Sigmoid colon (tissue), 4 donors: ENCODE results near the gene CCDC60.

ENCODE experiments used
- EP300 ChIP-seq, 4 donors: sonication (generic); formaldehyde crosslinking; IDR thresholded peaks; one replicate each; pipeline ENCODE4 v1.6.1; 2017; ENCODE audit warnings: antibody characterized with exemption in 4 of 4
- POLR2A ChIP-seq, 2 donors: fragments of 450-650 bp; IDR thresholded peaks; one replicate each; pipeline ENCODE4 v1.6.1; 2016; ENCODE audit warnings: antibody characterized with exemption in 2 of 2, mild to moderate bottlenecking in 2 of 2, moderate library complexity in 2 of 2
- POLR2AphosphoS5 ChIP-seq, 4 donors: sonication (generic); formaldehyde crosslinking; IDR thresholded peaks; one replicate each; pipeline ENCODE4 v1.6.1; 2017; ENCODE audit warnings: antibody characterized with exemption in 4 of 4
- TF ChIP-seq, protein P1 (sequence below), 4 experiments: fragments of 450-650 bp in 3 of 4; fragments of 200-600 bp in 1 of 4; IDR thresholded peaks; one replicate each; pipeline ENCODE4 v1.5.1; 2016 to 2019; ENCODE audit warnings: antibody characterized with exemption in 4 of 4, mild to moderate bottlenecking in 3 of 4, moderate library complexity in 2 of 4

GRCh38 chr12:119343130-119343529, 8.6 kb downstream of the CCDC60 start:
- TF ChIP-seq, protein P1, sequence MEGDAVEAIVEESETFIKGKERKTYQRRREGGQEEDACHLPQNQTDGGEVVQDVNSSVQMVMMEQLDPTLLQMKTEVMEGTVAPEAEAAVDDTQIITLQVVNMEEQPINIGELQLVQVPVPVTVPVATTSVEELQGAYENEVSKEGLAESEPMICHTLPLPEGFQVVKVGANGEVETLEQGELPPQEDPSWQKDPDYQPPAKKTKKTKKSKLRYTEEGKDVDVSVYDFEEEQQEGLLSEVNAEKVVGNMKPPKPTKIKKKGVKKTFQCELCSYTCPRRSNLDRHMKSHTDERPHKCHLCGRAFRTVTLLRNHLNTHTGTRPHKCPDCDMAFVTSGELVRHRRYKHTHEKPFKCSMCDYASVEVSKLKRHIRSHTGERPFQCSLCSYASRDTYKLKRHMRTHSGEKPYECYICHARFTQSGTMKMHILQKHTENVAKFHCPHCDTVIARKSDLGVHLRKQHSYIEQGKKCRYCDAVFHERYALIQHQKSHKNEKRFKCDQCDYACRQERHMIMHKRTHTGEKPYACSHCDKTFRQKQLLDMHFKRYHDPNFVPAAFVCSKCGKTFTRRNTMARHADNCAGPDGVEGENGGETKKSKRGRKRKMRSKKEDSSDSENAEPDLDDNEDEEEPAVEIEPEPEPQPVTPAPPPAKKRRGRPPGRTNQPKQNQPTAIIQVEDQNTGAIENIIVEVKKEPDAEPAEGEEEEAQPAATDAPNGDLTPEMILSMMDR (IDR thresholded peaks at IDR 0.05), result no peak
- TF ChIP-seq POLR2A (IDR thresholded peaks at IDR 0.05), result no peak
- TF ChIP-seq POLR2AphosphoS5 (IDR thresholded peaks at IDR 0.05), result no peak
- no peak for TF ChIP-seq EP300 (IDR thresholded peaks at IDR 0.05)
